Stimulated activated CD4-positive, alpha-beta T cell treated with anti-CD3 and anti-CD28 coated beads, Interleukin-12 subunit alpha, Interleukin-12 subunit beta, amount 100 ng/mL, for 24 hours (primary cell): ENCODE measurements around the gene CFAP58.

Experiments
- DNase-seq, 2 experiments: peaks; one replicate each; pipeline ENCODE4 v3.0.0-alpha.2; 2020; ENCODE audit warnings: low read depth in 2 of 2

CFAP58 gene, protein sequence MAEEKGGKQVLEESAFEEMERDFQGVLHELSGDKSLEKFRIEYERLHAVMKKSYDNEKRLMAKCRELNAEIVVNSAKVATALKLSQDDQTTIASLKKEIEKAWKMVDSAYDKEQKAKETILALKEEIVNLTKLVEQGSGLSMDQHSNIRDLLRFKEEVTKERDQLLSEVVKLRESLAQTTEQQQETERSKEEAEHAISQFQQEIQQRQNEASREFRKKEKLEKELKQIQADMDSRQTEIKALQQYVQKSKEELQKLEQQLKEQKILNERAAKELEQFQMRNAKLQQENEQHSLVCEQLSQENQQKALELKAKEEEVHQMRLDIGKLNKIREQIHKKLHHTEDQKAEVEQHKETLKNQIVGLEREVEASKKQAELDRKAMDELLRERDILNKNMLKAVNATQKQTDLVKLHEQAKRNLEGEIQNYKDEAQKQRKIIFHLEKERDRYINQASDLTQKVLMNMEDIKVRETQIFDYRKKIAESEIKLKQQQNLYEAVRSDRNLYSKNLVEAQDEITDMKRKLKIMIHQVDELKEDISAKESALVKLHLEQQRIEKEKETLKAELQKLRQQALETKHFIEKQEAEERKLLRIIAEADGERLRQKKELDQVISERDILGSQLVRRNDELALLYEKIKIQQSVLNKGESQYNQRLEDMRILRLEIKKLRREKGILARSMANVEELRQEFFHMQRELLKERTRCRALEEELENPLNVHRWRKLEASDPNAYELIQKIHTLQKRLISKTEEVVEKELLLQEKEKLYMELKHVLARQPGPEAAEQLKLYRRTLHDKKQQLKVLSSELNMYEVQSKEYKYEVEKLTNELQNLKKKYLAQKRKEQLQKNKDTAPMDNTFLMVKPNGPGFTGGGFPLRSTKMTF

GRCh38 chr10:104353325-104354048, at the start of gene CFAP58:
Gene CFAP58 (plus strand): TSS chr10:104353833. CDS start chr10:104353898, 65 bp downstream.
- DNase-seq = peak; percentile 77 to 83

DNA sequence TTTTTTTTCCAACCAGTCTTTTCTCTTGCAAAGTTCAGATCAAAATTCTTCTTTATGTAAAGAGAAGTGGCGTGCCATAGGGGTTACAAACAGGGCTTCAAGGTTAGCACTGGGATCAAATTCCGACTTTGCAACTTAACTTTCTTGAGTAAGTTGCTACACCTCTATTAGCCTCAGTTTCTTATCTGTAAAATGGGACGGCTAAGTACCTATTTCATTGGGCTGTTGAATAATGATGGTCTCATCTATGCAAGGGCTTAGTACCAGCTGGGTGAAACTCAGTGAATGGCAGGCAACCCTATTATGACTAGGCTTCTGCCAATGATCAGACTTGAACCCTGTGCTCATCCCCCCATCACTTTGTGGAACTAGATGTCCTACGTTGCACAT, 49.3 kb upstream of the CFAP58 start:
- no peak for DNase-seq

DNA sequence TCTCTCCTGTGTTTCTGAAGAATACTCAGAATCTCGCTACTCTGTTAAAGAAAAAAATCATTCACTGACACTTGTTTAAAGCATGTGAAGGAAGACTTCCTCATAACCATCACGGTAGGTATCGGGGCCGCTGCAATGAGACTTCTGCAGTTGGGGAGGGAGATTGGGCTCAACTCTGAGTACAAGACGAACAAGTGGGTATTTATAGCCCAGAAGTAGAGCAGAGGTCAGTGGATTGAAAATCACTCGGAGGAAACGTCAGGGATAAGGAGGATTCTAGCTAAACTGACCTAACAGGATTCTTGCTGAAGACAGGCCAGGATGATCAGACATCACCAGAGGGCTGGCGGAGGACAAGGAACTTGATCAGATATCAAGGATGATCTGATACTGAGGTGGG, 48.7 kb upstream of the CFAP58 start:
- no peak for DNase-seq

GRCh38 chr10:104306897-104307296, 46.7 kb upstream of the CFAP58 start:
- DNase-seq = no peak

- DNase-seq = no peak
These were observed 45.8 kb upstream of the CFAP58 start for GRCh38 chr10:104307576-104308438.

GRCh38 chr10:104308439-104308903, 45.2 kb upstream of the CFAP58 start:
- DNase-seq = no peak

GRCh38 chr10:104309980-104310978, 43.4 kb upstream of the CFAP58 start:
- DNase-seq = no peak

GRCh38 chr10:104311184-104311720, 42.4 kb upstream of the CFAP58 start:
- DNase-seq = no peak

- DNase-seq = no peak
These were observed 38.8 kb upstream of the CFAP58 start for GRCh38 chr10:104314591-104315485.

DNA sequence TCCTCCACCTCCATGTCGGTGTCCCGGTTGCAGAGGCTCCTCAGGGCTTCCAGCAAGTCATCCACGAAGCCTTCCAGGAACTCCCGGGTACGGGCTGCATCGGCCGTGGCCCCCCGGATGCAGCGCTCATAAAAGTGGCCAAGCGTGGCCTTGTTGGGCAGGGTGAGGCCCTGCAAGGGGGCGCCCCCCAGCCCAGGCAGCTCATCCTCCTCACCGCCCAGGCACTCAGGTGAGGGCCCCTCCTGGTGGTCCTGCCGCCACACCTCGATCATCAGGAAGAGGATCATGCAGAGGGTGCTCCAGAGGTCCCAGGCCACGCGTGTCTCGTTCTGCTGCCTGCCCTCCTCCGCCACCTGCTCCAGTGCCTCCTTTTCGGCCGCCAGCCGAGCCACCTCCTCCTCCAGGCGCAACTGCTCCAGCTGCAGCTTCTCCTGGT, 38.1 kb upstream of the CFAP58 start:
- DNase-seq = no peak

- DNase-seq = no peak
These were observed 37.1 kb upstream of the CFAP58 start for GRCh38 chr10:104316321-104317099.

GRCh38 chr10:104317269-104317710, 36.3 kb upstream of the CFAP58 start:
- no peak for DNase-seq

GRCh38 chr10:104317726-104318299, 35.8 kb upstream of the CFAP58 start:
- no peak for DNase-seq

DNA sequence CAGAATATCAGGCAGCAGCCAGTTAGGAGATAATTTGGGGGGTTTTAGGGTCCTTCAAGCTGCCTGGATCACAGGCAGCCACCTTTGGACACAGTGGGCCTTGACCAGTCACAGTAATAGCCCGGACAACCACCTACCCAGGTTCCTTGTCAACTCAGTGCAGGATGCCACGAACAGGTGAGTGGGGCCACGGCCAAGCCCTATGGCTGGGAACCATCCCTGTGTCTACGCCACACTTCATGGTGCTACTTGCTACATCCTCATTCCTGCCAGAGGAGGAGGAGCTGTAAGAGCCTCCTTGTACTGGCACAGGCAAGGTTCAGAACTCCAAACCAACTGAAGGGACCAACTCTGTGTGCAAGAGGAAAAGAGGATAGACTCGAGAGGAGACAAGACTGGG, 35.3 kb upstream of the CFAP58 start:
- DNase-seq = no peak

DNA sequence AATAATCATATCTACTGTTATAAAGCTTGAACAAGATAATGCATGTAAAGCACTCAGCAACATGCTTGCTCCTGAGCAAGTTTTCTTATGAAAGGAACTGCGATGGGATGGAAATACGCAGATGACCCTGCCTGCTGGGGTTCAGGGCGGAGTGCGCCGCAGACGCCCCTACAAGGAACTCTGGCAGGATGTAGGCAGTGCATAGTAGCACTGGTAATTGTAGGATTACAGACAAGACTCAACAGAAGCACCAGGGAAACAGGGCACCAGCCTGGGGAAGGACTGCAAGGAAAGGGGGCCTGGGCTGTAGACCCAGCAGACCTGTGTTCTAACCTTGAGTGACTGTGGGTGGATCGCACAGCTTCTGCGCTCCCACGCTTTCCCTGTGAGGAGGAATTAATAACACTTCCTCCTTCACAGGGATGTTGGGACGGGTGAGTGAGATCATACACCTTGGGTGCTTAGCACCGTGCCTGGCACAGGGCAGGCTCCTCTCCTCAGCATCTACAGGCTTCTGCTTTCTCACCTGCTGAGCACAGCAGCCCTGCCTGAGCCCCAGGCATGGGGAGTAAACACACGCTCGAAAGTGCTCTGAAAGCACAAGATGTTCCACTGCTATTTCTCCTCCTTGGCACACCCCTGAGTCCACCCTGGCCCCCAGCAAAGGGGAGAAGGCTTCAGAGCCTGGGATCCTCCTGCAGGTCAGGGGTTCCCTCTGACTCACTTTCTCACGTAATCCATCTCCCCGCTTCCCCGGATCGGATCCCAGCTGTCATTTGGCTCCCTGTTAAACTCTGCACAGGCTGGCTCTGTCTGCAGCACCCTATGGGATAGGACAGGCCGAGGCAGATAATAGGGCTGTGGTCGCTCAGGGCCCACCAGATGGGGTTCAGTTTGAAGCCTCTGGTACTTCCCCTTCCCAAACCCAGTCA, 34.6 kb upstream of the CFAP58 start:
- DNase-seq = no peak

DNA sequence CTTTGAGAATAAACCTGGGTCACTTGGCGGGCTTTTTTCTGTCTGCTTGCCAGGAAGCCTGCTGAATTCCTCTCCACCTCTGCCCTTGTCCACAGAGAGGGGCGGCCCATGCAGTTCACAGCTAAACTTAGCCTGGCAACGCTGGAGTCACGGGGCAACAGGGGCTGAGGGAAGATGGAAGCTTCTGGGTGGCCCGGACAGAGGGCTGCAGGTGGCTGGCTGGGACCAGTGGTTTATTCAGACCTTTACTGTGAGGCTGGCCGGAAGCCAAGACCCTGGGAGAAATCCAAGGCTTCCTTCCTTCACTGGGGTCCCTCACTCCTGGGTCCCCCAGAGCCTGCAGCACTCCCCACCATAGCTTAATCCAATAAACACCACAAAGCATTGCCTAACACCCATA, 32.4 kb upstream of the CFAP58 start:
- DNase-seq = no peak
